B cell (primary cell): ENCODE measurements around the gene MYOF. TPM values are rescaled to one million over a fixed set of nuclear protein-coding genes. Genes with fewer than 3 reads are reported as not detected.

ENCODE experiments used
- ATAC-seq: fragments of 200-7000 bp; cut with Tn5 transposase; one replicate; pipeline ENCODE4 v1.10.0; 2021; ENCODE audit warnings: low read depth, mild to moderate bottlenecking, moderate number of reproducible peaks, moderate library complexity
- CTCF ChIA-PET: fragments of 350-600 bp; sonication (Branson Sonifier 250); formaldehyde crosslinking; loops from one replicate; lab custom pipeline; 2021; ENCODE audit warnings: antibody characterized with exemption, inconsistent platforms; lab: Charles Lee
- POLR2A ChIA-PET: fragments of 350-600 bp; sonication (Branson Sonifier 250); formaldehyde crosslinking; loops from one replicate; lab custom pipeline; 2021; ENCODE audit warnings: antibody characterized with exemption; lab: Charles Lee
- DNase-seq: peaks from one replicate; pipeline ENCODE4 v3.0.0; 2013
- H2AFZ ChIP-seq: 2 replicates; pipeline ENCODE4 v1.6.1; 2012; ENCODE audit warnings: mild to moderate bottlenecking, low read depth, low read length; ENCODE audit not compliant: insufficient read depth, poor library complexity, severe bottlenecking
- H3K27ac ChIP-seq, 2 donors: 1 replicate in 1 of 2; 2 replicates in 1 of 2; pipeline ENCODE4 v1.5.1; 2012 to 2013; ENCODE audit warnings: low read length in 2 of 2, mild to moderate bottlenecking in 2 of 2, moderate library complexity in 1 of 2
- H3K27me3 ChIP-seq, 4 experiments: fragments of 200-600 bp in 1 of 4; sonication (generic) in 1 of 4; replicated peaks in 1 of 4; 1 replicate in 2 of 4; 2 replicates in 2 of 4; pipeline versions ENCODE4 v1.6.1 to v1.7.0; 2013 to 2016; ENCODE audit warnings: low read length in 3 of 4, mild to moderate bottlenecking in 2 of 4, mixed read lengths in 1 of 4, moderate library complexity in 1 of 4; ENCODE audit not compliant: insufficient read depth in 4 of 4, control insufficient read depth in 3 of 4; ENCODE audit errors: control extremely low read depth in 1 of 4
- H3K36me3 ChIP-seq, 2 experiments: replicated peaks in 1 of 2; 1 replicate in 1 of 2; 2 replicates in 1 of 2; pipeline versions ENCODE4 v1.6.1 to v1.7.1; 2013; ENCODE audit warnings: low read length in 1 of 2; ENCODE audit not compliant: insufficient read depth in 2 of 2, control insufficient read depth in 1 of 2; ENCODE audit errors: control extremely low read depth in 1 of 2, extremely low read depth in 1 of 2
- H3K4me1 ChIP-seq, 2 donors: fragments of 200-600 bp in 1 of 2; sonication (generic) in 1 of 2; 1 replicate in 1 of 2; 2 replicates in 1 of 2; pipeline versions ENCODE4 v1.5.1 to v1.6.1; 2013 to 2017; ENCODE audit warnings: low read length in 2 of 2; ENCODE audit not compliant: control insufficient read depth in 2 of 2, insufficient read depth in 2 of 2
- H3K4me2 ChIP-seq: replicated peaks from 2 replicates; pipeline ENCODE3; 2012; ENCODE audit warnings: mild to moderate bottlenecking, low read depth, low read length; ENCODE audit not compliant: poor library complexity, severe bottlenecking
- H3K4me3 ChIP-seq, 5 experiments: fragments of 200-600 bp in 1 of 5; sonication (generic) in 1 of 5; 1 replicate in 3 of 5; 2 replicates in 2 of 5; pipeline versions ENCODE4 v1.5.1 to v1.7.0; 2011 to 2016; ENCODE audit warnings: low read length in 4 of 5, mild to moderate bottlenecking in 4 of 5, low read depth in 2 of 5, control low read depth in 1 of 5, moderate library complexity in 1 of 5; ENCODE audit not compliant: insufficient read depth in 1 of 5; ENCODE audit errors: control extremely low read depth in 1 of 5, extremely low read depth in 1 of 5
- H3K79me2 ChIP-seq: fragments of 200-600 bp; sonication (generic); one replicate; pipeline ENCODE4 v1.6.0; 2016; ENCODE audit warnings: low read length; ENCODE audit not compliant: control insufficient read depth, insufficient read depth
- H3K9ac ChIP-seq: fragments of 200-600 bp; sonication (generic); 2 replicates; pipeline ENCODE4 v1.6.1; 2017; ENCODE audit warnings: mild to moderate bottlenecking, low read length, moderate library complexity
- H3K9me3 ChIP-seq, 3 donors: one replicate each; pipeline versions ENCODE4 v1.6.1 to v1.7.1; 2013; ENCODE audit warnings: low read length in 2 of 3; ENCODE audit not compliant: control insufficient read depth in 2 of 3, insufficient read depth in 1 of 3; ENCODE audit errors: control extremely low read depth in 1 of 3
- H4K20me1 ChIP-seq: 2 replicates; pipeline ENCODE4 v1.6.0; 2012; ENCODE audit warnings: mild to moderate bottlenecking, low read length; ENCODE audit not compliant: insufficient read depth, control insufficient read depth, poor library complexity, severe bottlenecking
- H3K27ac Mint-ChIP-seq: one replicate; pipeline ENCODE4 v1.8.0; 2021; ENCODE audit warnings: mixed read lengths
- H3K27me3 Mint-ChIP-seq: one replicate; pipeline ENCODE4 v1.8.0; 2021; ENCODE audit warnings: mixed read lengths
- H3K4me1 Mint-ChIP-seq: one replicate; pipeline ENCODE4 v1.8.0; 2021; ENCODE audit warnings: mixed read lengths
- H3K4me3 Mint-ChIP-seq: one replicate; pipeline ENCODE4 v1.8.0; 2021; ENCODE audit warnings: mixed read lengths
- H3K9me3 Mint-ChIP-seq: one replicate; pipeline ENCODE4 v1.8.0; 2022; ENCODE audit warnings: mixed read lengths; ENCODE audit not compliant: insufficient read depth
- EZH2 ChIP-seq: IDR thresholded peaks from 2 replicates; pipeline ENCODE4 v1.6.1; 2012; ENCODE audit warnings: borderline replicate concordance, low read depth, mild to moderate bottlenecking, moderate library complexity, low read length; ENCODE audit not compliant: insufficient read depth, poor library complexity, severe bottlenecking
- WGBS: methylation state at CpG from one replicate; pipeline ENCODE4 v1.1.5; 2013; ENCODE audit warnings: missing lambda C conversion rate; ENCODE audit not compliant: insufficient coverage; 5-methylcytosine and 5-hydroxymethylcytosine counted together
- intact Hi-C: fragments of 100-400 bp; cut with micrococcal nuclease; formaldehyde crosslinking; loops from one replicate; pipeline ENCODE4 v1.10.0; 2022
- polyA plus RNA-seq: library from polyadenylated mRNA; depleted of rRNA; stranded (reverse); fragments of >200 nt; gene quantifications from 2 replicates; pipeline ENCODE4 v1.2.3, GENCODE V29; 2012
- total RNA-seq, 2 donors: library from RNA; stranded (reverse); fragments of 120-200 nt in 1 of 2; gene quantifications; 1 replicate in 1 of 2; 2 replicates in 1 of 2; pipeline versions ENCODE4 v1.2.3 to v1.2.4, GENCODE V29; 2013 to 2022
- TF ChIP-seq, protein P1 (sequence below): fragments of 200-600 bp; IDR thresholded peaks from one replicate; pipeline ENCODE4 v1.8.0; 2022; ENCODE audit warnings: antibody characterized with exemption, mild to moderate bottlenecking

Gene MYOF
- total and polyA plus RNA-seq, 2 donors (not counting 1 experiment from before 2014, with no cell fraction given): 0.07 to 0.18 TPM

DNA sequence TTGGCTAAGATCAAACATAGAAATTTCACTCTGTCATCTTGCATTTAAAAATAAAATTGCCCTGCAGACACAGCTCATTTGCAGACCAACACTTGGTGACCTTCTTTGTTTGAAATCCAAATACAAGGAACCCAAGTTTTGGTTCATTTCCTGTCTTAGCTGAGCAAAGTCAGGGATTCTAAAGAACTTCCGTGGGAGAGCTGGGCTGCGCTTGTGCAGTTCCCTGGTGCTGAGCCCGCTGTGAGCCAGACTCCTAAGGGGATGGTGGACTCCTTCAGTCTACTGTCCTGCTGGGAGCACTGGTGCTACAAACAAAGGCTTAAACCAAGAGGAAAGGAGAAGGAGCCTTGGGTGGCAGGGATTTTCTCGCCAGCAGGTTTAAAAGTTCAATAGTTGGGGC lies 60.0 kb downstream of the MYOF start:
- Histone ChIP-seq H3K27me3 (no peaks in the 10 kb centered on the region), H4K20me1 (no peaks in the 10 kb centered on the region), H3K79me2 (no peaks in the 10 kb centered on the region), H3K9ac (no peak overlapping the region), H3K27ac (no peak overlapping the region), H3K4me2 (no peak overlapping the region), H2AFZ (no peak overlapping the region), H3K4me1 (peaks cover 0 to 4% of the 10 kb centered on the region in 2 donors), H3K9me3 (peaks cover 0 to 8% (median 0%) of the 10 kb centered on the region in 3 donors), H3K36me3 (no peaks in the 10 kb centered on the region), H3K4me3 (no peak overlapping the region)
- peaks cover 2% of the 10 kb centered on the region for H3K4me1 Mint-ChIP-seq
- TF ChIP-seq, protein P1, sequence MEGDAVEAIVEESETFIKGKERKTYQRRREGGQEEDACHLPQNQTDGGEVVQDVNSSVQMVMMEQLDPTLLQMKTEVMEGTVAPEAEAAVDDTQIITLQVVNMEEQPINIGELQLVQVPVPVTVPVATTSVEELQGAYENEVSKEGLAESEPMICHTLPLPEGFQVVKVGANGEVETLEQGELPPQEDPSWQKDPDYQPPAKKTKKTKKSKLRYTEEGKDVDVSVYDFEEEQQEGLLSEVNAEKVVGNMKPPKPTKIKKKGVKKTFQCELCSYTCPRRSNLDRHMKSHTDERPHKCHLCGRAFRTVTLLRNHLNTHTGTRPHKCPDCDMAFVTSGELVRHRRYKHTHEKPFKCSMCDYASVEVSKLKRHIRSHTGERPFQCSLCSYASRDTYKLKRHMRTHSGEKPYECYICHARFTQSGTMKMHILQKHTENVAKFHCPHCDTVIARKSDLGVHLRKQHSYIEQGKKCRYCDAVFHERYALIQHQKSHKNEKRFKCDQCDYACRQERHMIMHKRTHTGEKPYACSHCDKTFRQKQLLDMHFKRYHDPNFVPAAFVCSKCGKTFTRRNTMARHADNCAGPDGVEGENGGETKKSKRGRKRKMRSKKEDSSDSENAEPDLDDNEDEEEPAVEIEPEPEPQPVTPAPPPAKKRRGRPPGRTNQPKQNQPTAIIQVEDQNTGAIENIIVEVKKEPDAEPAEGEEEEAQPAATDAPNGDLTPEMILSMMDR: no peak
- no peak for TF ChIP-seq EZH2
- no peak for ATAC-seq
- H3K4me3 Mint-ChIP-seq: no peak overlapping the region
- WGBS: 98% methylated on average over 4 of the region's 4 CpGs
- DNase-seq: no peak
- peaks cover 5% of the 10 kb centered on the region for H3K27me3 Mint-ChIP-seq
- H3K9me3 Mint-ChIP-seq: no peaks in the 10 kb centered on the region
- ChIA-PET POLR2A (no interaction called here), CTCF (no interaction called here)
- intact Hi-C loops: no loop called here
- no peak overlapping the region for H3K27ac Mint-ChIP-seq

DNA sequence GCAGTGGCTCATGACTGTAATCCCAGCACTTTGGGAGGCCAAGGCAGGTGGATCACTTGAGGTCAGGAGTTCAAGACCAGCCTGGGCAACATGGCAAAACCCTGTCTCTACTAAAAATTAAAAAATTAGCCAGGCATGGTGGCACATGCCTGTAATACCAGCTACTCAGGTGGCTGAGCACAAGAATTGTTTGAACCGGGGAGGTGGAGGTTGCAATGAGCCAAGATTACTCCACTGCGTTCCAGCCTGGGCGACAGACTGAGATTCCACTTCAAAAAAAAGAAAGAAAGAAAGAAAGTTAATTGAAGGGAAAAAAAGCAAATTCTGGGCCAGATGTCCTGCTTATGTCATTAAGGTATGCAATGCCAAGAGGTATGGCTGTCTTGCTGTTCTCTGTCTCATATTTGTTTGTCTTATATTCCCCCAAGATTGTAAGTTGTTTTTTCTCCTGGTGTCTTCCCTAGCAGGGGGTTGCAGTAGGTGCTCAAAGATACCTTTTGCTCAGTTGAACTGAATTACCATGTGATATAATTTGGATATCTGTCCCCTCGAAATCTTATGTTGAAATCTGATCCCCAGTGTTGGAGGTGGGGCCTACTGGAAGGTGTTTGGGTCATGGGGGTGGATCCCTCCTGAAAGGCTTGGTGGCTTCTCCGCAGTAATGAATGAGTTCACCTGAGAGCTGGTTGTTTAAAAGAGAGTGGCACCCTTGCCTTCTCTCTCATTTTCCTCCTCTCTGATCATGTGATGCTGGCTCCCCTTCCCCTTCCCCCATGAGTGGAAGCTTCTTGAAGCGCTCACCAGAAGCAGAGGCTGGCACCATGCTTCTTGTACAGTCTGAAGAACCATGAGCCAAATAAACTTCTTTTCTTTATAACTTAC lies 60.9 kb downstream of the MYOF start:
- WGBS: 93% methylated on average over 5 of the region's 6 CpGs
- Mint-ChIP-seq H3K27ac (no peak overlapping the region), H3K9me3 (no peaks in the 10 kb centered on the region), H3K4me1 (no peaks in the 10 kb centered on the region), H3K4me3 (no peak overlapping the region), H3K27me3 (peaks cover 5% of the 10 kb centered on the region)
- DNase-seq: no peak
- no peak overlapping the region for H2AFZ ChIP-seq
- no peaks in the 10 kb centered on the region for H3K36me3 ChIP-seq
- intact Hi-C loops: no loop called here
- ChIA-PET POLR2A (no interaction called here), CTCF (interaction anchor here (1.4 kb wide), 1 partner anchor 52 kb away, joined by 3 read pairs; no protein-coding TSS in a partner anchor)
- no peak for ATAC-seq
- H3K4me1 ChIP-seq: no peaks in the 10 kb centered on the region
- H3K9me3 ChIP-seq: no peaks in the 10 kb centered on the region
- no peaks in the 10 kb centered on the region for H4K20me1 ChIP-seq
- no peak for TF ChIP-seq EZH2
- TF ChIP-seq, protein P1: no peak
- no peaks in the 10 kb centered on the region for H3K79me2 ChIP-seq
- no peak overlapping the region for H3K4me3 ChIP-seq
- no peak overlapping the region for H3K4me2 ChIP-seq
- H3K27ac ChIP-seq: no peak overlapping the region
- H3K27me3 ChIP-seq: no peaks in the 10 kb centered on the region
- H3K9ac ChIP-seq: no peak overlapping the region
